GM18502 (cell line): Measurements from ENCODE around the gene TTI1.

Experiments used
- ATAC-seq: cut with Tn5 transposase; IDR thresholded peaks from one replicate; pipeline ENCODE4 v1.9.1; 2021; ENCODE audit warnings: mild to moderate bottlenecking; ENCODE audit not compliant: unreplicated experiment, poor library complexity

Gene TTI1

DNA sequence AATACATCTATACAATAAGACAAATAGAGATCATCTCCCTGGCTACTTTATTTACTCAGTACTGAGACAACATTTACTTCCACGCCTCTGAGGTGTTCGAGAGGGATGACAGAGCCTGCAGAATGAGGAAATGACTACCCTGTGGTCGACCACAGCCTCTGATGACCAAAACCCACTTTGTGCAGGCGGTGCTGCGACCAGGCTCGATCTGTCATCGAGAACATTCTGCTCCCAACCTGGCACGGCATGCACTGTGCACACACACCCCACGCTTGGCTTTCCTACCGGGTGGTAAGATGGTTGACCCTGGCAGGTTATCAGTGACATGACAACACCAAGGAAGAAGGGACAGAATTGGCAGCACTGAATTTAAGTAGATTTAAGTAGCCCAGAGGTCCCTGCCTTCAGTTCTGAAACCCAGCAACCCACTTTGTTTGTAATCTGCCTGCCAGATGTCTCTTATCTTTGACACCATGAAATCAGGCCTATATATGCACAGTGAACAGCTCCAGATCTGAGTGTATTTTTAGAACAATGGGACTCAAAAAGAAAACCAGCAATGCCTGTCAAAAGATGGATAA, 42.6 kb downstream of the TTI1 start:
- ATAC-seq, result peak; percentile 88

DNA sequence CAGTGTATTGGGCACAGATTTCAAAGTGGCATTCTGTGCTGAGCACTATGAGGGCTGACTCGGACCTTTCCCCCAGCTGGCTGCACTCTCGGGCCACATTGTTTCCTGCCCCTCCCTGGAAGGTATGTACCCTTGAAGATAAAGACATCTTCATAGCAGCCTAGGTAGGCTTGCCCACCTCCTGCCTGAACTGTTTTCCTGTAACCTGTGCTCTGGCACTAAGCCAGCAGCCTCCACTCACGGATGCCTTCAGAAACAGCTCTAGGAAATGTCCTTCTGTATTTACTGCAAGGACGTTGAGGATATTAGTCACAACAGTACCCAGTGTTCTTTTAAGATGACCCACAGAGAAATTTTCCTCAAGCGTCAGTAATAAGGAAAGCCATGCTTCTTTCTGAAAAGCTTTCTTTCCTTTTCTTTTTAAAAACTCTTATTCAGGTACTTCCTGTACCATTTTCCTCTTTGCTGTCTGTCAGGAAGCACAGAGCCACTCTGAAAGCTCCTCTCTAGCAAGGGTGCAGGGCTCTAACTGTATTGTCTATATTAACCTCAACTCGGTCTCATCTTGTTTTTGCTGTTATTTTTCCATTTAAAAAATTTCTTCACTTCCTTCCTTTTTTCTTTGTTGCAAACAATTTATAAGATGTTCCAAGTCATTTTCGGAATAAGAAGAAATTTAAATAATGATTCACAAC, 43.5 kb downstream of the TTI1 start:
- ATAC-seq, result no peak

DNA sequence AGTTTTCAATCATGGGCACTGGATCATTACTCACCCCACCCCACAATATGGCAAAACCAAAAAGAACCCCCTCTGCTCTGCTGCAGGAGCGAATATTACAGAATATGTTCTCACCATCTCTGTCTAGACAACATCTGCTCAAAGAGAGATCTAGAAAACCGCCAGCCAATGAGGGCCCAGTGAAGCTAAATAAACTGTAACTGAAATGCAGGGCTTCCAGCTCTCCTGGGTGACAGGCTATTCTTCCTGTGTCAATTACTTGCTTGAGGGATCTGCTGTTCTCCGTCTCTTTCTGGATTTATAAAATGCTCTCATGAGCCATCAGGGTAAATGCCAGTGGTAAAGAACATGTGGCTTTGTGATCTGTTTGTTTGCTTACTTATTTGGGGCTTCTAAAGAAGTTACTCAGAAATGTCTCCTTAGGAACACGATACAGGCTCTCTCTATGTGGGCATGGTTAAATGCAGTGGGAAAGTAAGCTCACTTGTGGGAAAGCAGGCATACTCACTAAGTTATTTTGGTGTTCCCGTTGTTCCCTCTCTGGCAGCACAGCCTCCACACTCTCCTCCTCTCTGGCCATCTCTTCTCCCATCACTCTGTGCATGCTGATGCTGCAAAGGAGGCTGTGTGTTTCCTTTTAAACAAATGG, 44.8 kb downstream of the TTI1 start:
- no peak for ATAC-seq

DNA sequence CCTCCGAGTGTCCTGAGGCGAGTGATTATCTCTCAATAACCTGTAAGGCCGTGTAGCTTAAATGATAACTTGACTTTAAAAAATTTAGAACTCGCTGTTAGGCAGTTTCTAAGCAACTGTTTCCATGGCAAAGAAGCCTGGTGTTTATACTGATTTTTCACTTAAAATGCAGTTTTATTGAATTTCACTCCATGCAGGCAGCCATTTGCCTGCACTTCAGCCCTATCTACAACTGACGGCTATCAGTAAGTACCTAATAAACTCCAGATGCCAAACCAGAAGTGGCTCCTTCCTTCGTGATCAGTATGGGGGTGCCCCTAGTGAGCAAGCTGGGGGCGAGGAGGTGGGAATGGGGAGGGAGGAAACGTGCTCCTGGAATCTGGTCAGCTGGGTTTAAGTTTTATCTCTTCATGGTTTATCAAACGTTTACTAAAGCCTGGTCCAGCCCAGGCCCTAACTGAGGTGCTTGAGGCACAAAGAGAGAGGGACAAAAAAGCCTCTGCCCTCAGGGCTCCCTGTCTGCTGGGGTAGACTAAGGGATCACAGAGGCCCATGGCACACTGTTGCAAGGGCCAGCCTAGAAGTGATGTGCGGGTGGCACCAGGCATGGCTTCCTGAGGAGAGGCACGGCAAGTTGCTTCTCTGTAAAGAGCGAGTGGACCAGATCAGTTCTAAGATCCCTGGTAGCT, 45.5 kb downstream of the TTI1 start:
- no peak for ATAC-seq

DNA sequence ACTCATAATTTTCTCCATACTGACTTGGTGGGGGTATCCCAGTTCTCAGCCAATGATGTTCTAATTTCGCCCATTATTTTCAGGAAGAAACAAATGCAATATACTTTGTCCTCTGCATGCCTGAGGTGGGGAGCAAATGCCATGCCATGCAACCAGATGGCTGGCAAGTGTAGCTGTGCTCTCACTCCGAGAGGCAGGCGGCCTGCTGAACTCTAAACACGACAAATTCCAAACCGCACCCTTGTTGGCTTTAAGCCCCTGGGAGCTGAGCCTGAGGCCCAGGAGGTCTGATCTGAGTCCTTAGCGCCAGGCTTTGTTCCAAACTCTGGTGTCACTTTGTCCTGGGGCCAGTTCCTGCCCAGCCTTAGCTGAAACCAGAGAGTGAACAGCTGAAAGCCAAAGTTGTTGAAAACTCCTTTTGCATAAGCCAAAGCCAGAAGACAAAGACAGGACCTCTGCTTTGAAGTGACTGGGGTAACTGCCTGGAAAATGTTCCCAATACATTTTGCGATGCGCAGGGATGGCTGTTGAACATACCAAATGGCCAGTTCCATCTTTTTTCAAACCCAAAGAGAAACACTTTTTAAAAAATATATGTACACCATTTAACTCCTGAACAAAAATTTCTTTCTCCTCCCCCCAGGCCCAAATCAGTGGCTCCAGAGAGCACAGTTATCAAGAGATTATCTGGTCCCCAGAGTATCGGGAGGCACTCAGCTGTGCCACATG, 46.2 kb downstream of the TTI1 start:
- ATAC-seq, result no peak

DNA sequence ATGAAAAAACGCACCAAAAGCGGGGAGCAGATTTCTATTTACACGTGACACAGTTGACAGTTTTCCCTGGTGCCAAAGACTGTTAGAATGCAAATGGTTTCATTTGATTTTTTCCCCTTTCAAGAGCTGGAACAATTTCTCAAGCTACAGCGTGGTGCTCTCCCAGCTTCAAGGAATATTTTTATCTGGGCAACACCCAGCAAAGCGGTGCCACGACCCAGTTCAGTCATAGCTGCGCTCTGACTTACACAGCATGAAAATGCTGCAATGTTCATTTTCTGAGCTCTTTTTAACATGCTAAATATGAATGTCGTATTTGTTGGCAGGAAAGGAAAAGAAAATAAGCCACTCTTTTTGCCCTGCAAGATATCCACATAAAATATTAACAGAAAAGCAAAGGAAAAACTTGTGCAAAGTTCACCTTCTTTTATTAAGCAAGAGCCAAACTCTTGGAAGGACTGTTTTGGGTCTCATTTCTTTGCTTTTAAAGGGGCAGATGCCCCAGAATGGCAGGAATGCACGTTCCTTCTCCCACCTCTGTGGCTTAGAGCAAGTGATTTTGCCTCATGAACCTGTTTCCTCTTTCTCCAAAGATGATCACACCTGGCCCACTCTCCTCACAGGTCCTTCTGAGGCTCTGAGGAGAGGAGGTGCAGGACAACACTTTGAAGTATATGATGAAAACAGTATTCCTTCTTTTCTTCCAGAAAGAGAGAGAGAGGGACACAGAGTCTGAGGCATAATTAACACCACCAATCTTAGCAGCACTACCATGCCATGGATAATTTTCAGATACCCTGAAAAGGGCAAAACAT, 47.0 kb downstream of the TTI1 start:
- no peak for ATAC-seq

DNA sequence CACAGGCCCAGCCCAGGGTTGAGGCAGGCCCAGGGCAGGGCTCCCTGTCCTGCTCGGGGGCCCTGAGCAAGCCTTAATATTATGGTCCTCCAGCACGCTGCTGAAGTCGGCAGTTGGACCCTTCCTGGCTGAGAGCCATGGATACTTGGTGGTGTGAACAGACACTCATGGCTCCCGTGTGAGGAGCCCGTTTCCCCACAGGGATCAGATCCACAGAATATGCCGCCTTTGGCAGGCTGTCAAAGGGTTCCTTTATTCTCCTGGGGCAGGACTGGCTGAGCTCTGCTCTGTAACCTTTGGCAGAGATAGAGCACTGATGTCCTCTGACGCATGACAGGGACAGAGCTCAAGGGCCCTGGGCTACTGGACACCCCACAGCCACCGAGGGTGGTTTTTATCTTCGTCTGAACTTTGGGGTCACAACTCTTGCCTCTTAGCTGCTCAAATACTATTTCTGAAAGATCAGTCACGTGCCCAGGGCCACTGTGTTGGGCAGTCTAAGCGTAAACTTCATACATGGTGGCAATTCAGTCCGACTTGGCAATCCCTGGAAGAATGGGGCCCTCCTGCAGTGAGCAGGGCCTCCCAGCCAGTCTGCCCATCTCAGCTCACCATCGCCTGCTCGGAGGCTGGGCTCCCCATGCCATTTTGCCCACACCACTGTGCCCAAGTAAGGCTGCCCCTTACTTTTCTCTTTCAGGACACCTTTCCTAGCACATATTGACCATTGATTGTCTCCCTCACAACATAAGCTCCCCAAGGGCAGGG, 49.1 kb downstream of the TTI1 start:
- no peak for ATAC-seq

DNA sequence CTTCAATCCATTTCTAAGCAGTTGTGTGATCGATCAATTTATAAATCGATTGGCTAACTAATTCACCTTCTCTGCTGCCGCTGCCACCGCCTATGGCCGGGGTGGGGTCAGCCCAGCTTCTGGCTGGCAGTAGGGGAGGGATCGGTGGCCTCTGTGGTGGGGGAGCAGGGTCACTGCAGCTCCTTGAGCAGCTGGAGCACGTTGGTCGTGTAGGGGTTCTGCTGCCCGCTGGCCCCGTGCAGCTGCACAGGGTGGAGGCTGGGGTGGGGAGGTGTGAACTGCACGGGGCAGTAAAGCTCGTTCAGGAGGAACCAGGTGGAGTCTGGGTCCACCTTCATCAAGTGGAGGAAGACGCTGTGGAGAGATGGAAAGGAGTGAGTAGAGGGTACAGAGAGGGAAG, 50.0 kb downstream of the TTI1 start:
- ATAC-seq, result no peak

DNA sequence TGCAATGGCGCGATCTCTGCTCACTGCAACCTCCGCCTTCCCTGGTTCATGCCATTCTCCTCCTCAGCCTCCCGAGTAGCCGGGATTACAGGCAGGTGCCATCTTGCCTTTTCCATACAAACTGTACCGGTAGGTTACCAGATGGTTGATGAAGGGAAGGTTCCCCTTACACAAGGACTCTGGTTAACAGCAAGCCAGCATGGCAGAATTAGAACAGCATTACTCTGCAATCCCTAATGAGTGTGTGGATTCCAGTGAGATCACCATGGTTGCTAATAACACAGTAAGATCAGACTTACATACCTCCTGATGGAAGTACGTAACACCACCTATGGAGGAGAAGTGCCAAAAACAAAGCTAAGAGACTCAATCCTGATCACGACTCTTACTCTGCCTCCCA, 51.7 kb downstream of the TTI1 start:
- no peak for ATAC-seq

DNA sequence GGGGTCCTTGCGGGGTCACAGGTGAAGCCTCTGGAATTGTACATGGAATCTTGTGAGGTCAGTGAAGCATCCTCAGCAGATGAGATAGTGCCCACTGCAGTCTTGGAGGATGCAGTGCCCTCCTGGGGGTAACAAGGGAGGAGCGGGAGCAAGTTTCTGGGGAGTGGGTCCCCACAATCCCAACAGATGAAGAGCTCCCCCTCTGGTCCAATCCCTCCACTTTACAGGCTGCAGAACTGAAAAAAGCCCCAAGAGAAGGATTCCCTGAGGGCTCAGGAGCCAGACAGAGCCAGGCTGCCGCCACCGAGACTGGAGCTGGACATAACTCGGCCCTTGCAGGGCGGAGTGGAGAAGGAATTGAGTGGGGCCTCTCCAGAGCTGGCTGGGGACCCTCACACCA, 52.4 kb downstream of the TTI1 start:
- no peak for ATAC-seq

DNA sequence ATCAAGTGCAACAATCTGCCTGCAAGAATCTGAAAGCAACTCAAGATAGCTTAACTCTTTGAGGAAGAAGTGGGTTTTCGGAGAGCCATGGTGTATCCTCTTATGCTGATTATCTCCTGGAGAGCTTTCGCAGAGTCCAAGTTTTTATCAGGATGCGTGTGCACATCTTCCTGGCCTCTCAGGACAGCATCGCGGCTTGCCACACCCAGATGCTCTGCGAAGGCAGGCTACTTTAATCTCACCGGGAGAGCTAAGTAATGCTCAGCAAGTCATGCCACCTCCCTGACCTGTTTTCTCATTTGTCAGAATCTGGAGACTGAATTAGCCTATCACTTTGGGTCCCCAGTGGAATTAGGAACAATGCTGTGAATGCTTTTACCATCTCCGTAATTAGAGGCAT, 52.9 kb downstream of the TTI1 start:
- ATAC-seq, result no peak

DNA sequence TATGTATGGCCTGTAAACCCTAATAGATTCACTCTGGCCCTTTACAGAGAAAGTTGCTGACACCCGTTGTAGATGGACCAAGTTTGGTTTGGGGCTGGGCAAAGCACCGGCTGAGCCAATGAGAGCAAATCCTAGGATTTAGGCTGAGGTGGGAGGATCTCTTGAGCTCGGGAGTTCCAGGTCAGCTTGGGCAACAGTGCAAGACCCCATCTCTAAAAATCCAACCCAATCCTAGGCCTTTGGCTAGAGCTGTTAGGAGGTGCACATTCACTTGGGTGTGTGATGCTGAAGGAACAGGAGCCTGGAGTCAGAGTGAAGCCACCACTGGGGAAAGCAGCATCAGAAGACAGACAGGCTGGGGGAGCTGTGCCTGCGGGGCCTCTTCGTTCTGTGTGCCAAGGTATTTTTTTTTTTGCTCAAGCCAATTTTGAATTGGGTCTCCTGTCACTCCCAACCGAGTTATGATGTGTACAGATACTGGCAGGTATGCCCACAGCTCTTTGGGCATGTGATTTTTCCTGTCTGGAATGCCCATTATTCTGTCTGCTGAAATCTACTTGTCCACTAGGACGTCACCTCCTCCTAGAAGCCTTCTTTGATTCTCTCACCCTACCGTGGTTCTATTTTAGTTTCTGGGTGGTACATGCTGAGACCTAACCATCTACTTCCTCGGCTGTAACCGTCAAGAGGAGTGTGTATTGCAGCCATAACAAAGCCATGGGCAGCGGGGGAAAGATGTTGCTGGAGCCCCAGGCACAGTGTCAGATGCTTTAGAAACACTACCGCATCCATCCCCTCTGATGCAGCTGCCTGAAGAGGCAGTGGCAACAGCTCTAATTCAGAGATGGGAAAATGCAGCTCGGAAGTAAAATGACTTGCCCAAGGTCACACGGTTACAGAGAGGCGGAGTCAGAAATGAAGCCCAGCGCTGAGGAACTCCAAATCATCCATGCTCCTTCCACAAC, 54.0 kb downstream of the TTI1 start:
- ATAC-seq, result no peak

DNA sequence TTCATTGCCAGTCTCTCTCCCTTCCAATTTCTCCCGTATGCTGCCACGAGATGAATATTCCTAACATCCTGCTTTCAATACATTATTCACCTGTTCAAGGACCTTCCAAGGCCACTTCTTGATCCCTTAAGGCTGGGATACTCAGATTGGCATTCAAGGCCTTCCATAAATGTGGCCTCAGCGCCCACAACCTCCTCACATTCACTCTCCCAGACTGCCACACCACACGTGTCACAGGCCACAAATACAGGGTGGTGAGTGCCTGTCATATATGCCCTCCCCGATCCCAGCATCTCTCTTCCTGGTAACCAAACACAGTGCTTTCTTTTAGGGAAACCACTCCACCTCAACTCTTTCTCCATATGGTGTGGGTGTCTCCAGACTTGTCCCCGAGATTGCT, 55.5 kb downstream of the TTI1 start:
- no peak for ATAC-seq

DNA sequence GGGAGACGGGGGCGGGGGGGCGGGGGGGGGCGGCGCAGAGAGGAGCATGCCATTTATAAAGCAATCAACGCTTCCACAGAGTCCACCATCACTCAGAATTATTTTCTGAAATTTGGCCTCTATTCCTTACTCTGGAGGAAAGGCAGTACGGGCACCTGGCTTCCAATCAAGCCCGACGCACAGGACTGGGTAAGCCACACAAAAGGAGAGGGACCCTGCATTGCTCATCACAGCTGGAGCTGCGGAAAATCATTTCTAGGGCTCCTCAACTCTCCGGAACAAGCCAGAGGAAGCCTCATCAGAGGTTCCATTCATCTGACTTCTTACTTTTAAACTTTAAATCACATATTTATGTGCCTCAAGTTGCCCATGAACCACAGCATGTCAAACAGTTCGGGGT, 55.9 kb downstream of the TTI1 start:
- no peak for ATAC-seq

DNA sequence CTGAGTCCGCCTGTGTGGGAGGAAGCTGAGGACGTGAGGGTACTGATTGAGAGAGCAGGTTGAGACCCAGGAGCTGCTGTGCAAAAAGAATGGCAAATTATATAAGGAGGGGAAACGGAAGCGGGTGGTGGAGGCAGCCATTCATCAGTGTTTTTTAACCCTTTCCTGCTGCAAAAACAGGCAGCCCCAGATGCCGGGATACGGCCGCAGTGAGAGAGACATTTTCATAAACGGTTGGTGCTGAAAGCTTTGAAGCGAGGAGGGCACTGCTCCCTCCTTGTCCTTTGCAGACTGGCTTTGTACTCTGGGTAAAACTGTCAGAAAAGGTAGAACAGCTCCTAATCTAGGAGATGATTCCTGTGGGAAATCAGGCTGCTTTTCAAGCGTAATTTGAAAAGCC, 56.4 kb downstream of the TTI1 start:
- no peak for ATAC-seq

DNA sequence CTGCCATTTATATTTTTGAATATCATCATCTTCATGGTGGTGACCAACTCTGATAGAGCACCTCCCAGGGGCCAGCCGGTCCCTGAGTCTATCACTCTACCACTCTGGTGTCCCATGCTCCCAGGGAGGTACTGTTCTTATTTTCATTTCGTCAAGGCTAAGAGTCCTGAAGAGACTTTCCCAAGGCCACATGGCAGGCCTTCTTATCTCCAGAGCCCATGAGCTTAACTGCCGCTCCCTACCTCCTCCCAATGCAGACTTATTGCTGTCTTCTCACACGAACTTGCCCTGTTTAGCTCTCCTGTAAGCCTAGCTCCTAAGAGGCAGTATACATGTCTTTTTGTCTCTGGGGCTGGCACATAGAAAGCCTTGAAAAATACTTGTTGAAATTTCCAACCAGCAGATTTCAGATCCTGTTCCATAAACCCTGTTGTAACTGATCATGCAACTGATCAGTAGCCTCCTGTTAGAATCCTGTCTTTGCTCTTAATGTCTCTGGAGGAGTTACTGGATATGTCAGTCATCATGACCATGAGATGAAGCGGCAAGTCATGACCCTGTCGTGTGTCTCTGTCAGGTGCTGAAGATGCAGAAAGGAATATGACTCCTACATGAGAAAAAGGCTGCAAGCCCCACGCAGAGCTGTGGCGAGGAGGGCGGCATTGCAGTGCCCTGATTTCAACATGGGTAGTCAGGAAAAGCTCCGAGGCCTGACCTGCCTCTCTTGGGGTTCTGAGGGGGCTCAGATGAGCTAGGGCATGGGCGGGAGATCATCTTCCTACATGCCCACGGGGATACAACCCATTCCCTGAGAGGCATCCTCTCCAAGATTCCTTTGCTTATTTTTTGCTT, 60.0 kb downstream of the TTI1 start:
- ATAC-seq, result no peak
